ENCODE results near the gene NOXA1.

NOXA1 gene

DNA sequence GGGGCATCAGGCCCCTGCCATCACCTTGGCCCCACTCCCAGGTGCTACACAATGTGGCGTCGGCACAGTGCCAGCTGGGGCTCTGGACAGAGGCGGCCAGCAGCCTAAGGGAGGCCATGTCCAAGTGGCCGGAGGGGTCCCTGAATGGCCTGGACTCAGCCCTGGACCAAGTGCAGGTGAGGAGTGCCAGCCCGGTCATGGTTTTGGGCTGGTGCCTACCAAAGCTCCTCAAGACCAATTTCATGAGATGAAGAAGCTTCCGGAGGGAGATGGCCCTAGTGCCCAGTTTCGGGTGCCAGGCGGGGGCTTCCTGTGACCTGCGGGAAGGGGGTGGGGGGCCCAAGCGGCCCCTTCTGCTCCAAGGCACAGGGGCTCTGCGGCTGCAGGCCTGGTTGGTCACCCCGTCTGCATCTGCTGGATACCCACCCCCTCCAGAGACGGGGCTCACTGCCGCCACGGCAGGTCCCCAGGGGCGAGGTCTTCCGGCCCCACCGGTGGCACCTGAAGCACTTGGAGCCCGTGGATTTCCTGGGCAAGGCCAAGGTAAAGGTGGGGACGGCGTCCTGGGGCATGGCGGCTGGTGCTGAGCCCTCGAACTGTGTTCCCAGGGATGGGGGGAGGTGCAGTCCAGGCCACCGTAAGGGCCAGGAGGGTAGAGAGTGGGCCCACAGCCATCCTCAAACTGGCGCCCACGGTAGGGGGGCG, 5.8 kb downstream of the NOXA1 start:
- no peaks in the 10 kb centered on the region for H3K36me3 ChIP-seq
- H3K4me3 ChIP-seq (ENCODE audit: low read depth, low read length) = no peak overlapping the region
- TF ChIP-seq, protein P1, sequence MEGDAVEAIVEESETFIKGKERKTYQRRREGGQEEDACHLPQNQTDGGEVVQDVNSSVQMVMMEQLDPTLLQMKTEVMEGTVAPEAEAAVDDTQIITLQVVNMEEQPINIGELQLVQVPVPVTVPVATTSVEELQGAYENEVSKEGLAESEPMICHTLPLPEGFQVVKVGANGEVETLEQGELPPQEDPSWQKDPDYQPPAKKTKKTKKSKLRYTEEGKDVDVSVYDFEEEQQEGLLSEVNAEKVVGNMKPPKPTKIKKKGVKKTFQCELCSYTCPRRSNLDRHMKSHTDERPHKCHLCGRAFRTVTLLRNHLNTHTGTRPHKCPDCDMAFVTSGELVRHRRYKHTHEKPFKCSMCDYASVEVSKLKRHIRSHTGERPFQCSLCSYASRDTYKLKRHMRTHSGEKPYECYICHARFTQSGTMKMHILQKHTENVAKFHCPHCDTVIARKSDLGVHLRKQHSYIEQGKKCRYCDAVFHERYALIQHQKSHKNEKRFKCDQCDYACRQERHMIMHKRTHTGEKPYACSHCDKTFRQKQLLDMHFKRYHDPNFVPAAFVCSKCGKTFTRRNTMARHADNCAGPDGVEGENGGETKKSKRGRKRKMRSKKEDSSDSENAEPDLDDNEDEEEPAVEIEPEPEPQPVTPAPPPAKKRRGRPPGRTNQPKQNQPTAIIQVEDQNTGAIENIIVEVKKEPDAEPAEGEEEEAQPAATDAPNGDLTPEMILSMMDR (IDR thresholded peaks at IDR 0.05; ENCODE audit: low read depth, low read length) = no peak
- no peaks in the 10 kb centered on the region for H3K27me3 ChIP-seq (ENCODE audit: insufficient read depth, low read depth, severe bottlenecking)
- no peak for DNase-seq
- no peak overlapping the region for H3K27ac ChIP-seq
- no peaks in the 10 kb centered on the region for H3K9me3 ChIP-seq (ENCODE audit: severe bottlenecking)

DNA sequence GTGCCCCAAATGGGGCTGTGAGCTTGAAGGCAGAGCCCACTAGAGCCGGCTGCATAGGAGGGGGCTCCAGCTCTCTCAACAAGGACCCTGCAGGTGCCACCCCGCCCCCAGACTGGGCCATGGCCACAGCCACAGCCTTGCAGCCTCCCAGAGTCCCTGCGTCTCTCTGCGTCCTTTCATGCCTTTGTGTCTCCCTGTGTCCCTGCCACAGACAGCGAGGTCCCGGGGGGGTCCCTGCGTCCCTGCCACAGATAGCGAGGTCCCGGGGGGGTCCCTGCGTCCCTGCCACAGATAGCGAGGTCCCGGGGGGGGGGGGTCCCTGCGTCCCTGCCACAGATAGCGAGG, 6.3 kb downstream of the NOXA1 start:
- no peak overlapping the region for H3K27ac ChIP-seq
- H3K36me3 ChIP-seq = no peaks in the 10 kb centered on the region
- no peak overlapping the region for H3K4me3 ChIP-seq (ENCODE audit: low read depth, low read length)
- no peak for DNase-seq
- H3K27me3 ChIP-seq (ENCODE audit: insufficient read depth, low read depth, severe bottlenecking) = no peaks in the 10 kb centered on the region
- TF ChIP-seq, protein P1 (IDR thresholded peaks at IDR 0.05; ENCODE audit: low read depth, low read length) = no peak
- no peaks in the 10 kb centered on the region for H3K9me3 ChIP-seq (ENCODE audit: severe bottlenecking)

DNA sequence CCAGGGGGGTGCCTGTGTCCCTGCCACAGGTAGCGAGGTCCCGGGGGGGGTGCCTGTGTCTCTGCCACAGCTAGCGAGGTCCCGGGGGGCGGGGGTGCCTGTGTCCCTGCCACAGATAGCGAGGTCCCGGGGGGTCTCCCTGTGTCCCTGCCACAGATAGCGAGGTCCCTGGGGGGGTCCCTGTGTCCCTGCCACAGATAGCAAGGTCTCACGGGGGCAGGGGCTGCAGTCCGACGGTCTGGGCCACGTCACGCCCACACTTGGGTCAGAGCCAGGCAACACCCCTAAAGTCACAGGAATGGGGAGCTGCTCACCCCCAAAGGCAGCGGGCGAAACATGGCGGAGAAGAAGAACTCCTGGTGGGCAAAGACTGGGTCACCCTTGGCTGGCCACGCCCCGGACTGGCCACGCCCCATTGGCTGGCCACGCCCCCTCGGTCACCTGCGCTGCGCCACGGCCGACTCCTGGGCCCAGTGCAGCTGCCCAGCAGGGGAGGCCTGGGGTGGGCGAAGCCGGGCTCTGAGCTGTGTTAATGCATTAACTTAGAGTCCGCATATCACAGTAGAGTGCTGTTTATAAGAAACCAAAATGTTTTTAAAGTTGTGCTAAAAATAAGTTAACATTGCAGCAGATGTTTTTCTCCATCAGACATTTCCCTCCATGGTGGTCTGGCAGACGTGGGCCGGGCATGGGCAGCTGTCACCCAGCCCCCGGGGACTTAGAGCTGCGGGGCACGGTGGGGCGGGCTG, 7.0 kb downstream of the NOXA1 start:
- Histone ChIP-seq H3K27me3 (ENCODE audit: insufficient read depth, low read depth, severe bottlenecking) (no peaks in the 10 kb centered on the region), H3K4me3 (ENCODE audit: low read depth, low read length) (no peak overlapping the region), H3K36me3 (no peaks in the 10 kb centered on the region), H3K27ac (no peak overlapping the region), H3K9me3 (ENCODE audit: severe bottlenecking) (no peaks in the 10 kb centered on the region)
- DNase-seq = peak; percentile 65
- TF ChIP-seq, protein P1 (IDR thresholded peaks at IDR 0.05; ENCODE audit: low read depth, low read length) = no peak

DNA sequence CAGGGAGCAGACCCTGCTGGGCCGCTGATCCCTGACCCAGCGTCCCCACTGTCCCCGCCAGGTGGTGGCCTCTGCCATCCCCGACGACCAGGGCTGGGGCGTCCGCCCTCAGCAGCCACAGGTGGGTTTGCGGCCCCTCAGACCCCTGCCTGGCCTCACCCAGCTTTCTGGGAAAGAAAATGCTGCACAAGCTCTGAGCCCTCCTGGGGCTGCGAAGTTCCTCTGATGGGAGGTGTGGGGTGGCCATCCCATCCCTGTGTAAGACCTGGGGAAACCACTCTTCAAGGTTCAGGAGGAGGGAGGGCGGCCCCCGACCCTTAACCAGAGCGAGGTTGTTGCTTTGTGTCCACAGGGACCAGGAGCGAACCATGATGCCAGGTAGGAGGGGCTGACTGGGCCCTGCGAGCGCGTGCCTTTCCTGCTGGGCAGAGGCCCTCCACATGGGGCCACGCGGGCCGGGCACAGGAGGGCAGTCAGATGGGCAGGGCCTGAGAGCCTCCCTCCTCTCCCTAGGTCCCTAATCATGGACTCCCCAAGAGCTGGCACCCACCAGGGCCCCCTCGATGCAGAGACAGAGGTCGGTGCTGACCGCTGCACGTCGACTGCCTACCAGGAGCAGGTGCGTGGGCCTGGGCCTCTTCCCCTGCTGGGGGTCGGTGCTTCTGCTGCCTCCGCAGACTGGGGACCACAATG, 7.7 kb downstream of the NOXA1 start:
- H3K36me3 ChIP-seq = no peaks in the 10 kb centered on the region
- no peaks in the 10 kb centered on the region for H3K27me3 ChIP-seq (ENCODE audit: insufficient read depth, low read depth, severe bottlenecking)
- no peak overlapping the region for H3K4me3 ChIP-seq (ENCODE audit: low read depth, low read length)
- no peaks in the 10 kb centered on the region for H3K9me3 ChIP-seq (ENCODE audit: severe bottlenecking)
- H3K27ac ChIP-seq = no peak overlapping the region
- TF ChIP-seq, protein P1 (IDR thresholded peaks at IDR 0.05; ENCODE audit: low read depth, low read length) = no peak
- DNase-seq = no peak

DNA sequence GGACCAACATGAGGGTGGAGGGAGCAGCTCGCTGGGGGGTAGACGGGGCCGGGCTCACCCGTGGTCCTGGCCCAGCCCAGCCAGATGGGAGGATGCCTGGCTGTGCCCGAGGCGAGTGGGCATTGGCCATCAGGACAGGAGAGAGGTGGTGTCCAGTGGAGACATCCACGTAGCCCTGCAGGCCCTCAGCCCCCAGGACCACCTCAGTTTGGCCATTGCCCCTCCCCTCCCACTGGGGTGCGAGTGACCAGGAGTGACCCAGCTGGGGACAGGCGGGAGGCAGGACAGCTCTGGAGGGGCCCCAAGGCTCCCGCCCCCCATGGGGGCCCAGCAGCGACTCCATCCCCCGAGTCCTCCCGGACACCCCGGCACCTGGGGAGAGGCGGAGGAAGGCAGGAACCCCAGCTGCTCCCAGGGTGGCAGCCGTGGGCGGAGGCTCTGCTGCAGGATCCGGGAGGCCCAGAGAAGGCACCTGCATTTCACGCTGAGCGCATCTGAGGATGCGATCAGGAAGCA, 8.3 kb downstream of the NOXA1 start:
- Histone ChIP-seq H3K27me3 (ENCODE audit: insufficient read depth, low read depth, severe bottlenecking) (no peaks in the 10 kb centered on the region), H3K36me3 (no peaks in the 10 kb centered on the region), H3K9me3 (ENCODE audit: severe bottlenecking) (no peaks in the 10 kb centered on the region), H3K4me3 (ENCODE audit: low read depth, low read length) (no peak overlapping the region), H3K27ac (no peak overlapping the region)
- TF ChIP-seq, protein P1 (IDR thresholded peaks at IDR 0.05; ENCODE audit: low read depth, low read length) = no peak
- no peak for DNase-seq

Data from WERI-Rb-1 (cell line).